Measurements from ENCODE around the gene ATP13A1.
"Not testable (repeated sequence)": the region's sequence is repeated elsewhere in the genome, so short reads cannot be mapped to it uniquely, and the experiment has no call there.

The ATP13A1 gene

DNA sequence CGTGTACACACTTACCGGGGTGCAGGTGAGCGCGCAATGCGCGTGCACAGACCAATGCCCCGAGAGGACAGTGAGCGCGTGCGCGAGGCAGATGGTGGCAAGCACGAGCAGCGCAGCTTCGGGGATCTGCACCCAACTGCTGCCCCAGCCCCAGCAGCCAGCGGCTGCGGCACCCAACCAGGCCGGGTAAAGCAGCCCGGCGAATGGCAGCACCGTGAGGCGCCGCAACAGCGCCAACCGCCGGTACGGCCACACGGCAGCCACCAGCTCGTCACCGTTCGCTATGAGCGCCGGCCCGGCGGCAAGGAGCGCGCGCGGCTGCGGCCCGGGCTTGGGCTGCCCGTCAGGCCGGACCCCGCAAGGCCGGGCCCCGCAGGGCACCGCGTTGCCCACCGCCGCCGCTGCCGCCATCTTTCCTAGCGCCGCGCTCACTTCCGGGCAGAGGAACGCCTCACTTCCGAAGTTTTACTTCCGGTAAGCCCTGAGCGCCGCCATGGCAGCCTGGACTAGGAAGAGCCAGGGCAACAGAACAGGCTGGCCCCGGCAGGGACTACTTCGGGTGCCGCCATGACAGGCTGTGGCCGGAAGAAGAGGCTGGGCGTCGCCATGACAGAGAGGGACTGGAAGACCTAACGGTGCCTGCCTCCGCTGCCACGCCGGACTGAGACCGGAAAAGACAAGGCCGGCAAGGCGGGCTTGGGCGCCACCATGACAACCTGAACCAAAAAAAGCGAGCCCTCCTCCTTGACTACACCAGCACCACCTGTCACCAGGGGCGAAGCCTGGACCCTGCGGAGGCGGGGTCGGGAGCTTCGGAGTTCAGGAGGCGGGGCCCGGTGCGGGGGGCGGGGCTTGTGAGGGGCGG, at the start of gene ATP13A1:
Gene ATP13A1, minus strand, starts transcription at position 421 of the 865 bp plus-strand sequence. Its CDS starts 10 bp downstream, at position 411.
- DNase-seq, result peak; percentile 95

DNA sequence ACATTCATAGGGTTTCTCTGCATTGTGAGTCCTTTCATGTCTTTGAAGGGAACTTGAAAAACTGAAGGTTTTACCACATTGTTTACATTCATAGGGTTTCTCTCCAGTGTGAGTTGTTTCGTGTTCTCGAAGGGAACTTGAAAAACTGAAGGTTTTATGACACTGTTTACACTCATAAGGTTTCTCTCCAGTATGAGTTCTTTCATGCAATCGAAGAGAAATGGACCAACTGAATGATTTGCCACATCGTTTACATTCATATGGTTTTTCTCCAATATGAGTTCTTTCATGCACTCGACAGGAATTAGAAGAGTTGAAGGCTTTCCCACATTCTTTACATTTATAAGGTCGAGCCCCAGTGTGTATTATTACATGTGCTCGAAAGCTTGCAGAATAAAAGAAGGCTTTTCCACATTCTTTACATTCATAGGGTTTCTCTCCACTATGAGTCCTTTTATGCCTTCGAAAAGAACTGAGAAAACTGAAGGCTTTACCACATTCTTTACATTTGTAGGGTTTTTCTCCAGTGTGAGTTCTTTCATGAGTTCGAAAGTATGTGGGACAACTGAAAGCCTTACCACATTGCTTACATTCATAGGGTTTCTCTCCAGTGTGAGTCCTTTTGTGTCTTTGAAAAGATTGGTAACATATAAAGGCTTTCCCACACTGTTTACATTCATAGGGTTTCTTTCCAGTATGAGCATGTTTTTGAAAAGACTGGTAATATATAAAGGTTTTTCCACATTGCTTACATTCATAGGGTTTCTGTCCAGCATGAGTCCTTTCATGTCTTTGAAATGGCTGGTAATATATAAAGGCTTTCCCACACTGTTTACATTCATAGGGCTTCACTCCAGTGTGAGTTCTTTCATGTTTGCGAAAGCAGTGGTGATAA, 48.7 kb upstream of the ATP13A1 start:
- no peak for DNase-seq

DNA sequence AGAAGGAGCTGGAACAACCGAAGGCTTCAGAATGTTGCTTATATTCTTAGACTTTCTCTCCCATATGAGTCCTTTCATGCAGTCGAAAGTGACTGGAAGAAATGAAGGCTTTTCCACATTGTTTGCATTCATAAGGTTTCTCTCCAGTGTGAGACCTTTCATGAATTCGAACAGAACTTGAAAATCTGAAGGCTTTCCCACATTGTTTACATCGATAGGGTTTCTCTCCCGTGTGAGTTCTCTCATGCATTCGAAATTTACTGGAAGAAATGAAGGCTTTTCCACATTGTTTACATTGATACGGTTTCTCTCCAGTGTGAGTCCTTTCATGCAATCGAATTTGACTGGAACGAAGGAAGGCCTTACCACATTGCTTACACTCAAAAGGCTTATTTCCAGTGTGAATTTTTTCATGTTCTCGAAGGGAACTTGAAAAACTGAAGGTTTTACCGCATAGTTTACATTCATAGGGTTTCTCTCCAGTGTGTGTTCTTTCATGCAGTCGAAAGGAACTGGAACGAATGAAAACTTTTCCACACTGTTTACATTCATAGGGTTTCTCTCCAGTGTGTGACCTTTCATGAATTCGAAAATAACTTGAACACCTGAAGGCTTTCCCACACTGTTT, 47.9 kb upstream of the ATP13A1 start:
- no peak for DNase-seq

DNA sequence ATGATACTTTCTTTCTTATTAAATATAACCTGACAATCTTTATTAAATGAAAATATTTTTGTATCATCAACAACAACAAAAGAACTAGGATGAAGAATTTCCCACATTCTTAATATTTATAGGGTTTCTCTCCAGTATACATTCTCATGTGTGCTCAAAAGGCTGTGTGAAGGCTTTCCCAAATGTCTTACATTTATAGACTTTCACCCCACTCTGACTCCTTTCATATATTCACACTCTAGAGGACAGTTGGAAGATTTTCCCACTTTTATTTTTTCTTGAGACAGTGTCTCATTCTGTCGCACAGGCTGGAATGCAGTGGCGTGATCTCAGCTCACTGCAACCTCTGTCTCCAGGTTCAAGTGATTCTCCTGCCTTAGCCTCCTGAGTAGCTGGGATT, 47.0 kb upstream of the ATP13A1 start:
- no peak for DNase-seq

DNA sequence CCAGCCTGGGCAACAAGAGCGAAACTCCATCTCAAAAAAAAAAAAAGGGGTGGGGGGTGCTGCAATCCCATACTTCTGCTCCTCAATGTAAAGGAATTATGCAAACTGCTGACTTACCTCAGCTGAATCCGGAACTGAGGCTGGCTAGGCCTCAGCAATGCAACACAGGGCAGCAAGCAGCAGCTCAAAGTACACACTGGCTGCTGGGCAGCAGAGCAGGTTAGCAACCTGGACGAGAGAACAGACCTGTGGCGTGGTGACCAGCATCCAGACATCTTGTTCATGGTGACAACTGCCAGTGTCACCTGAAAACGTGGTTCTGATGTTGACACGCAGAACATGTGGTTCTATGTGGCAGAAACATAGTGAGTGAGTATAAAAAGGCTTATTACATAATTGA, 41.4 kb upstream of the ATP13A1 start:
- DNase-seq, result no peak

DNA sequence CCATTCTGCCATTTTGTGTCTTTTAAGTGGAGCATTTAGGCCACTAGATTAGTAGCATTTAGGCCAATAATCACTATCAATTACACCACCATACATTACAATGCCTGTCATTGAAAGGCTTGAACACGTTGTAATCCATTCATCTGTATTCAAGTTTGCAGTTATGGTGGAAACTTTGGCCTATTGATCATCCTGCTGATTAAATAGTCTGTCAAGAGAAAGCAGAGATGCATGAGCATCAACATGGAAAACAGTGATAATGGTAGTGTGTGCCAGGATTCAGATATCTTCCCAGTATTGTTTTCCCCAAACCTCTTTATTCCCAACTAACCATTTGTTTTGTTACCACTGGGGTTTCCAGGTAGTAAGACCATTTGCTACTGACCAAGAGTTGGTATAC, 37.0 kb upstream of the ATP13A1 start:
- not testable (repeated sequence) for DNase-seq

DNA sequence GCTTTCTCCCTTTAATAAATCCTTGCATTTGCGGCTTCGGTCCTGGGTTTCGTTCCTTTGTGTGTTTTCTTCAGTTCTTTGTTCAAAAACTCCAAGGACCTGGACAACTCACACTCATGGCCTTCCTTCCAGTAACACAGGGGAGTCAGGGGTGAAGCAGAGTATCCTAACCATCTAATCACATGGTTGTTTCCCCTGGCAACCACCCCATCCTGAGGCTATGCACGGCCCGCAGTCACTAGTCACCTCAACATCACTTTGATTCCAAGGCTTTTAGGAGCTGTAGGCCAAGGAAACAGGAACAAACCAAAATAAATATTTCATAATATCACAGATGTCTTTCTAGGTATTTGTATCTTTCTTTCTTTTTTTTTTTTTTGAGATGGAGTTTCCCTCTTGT, 34.1 kb upstream of the ATP13A1 start:
- DNase-seq, result no peak

DNA sequence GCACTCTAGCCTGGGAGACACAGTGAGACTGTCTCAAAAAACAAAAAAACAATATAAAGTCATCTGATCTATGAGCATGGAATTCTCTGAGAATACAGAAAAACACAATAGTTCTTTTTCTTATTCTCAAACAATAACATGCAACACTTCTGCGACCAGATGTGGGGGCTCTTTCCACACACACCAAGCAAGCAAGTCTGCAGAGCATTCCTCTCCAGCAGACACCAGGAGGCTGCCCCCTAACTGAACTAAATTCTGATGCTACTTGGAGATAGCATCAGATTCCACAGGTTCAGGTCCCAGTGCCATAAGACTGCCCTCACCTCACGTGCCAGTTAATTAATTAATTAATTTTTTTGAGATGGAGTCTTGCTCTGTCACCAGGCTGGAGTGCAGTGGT, 32.9 kb upstream of the ATP13A1 start:
- DNase-seq, result no peak

DNA sequence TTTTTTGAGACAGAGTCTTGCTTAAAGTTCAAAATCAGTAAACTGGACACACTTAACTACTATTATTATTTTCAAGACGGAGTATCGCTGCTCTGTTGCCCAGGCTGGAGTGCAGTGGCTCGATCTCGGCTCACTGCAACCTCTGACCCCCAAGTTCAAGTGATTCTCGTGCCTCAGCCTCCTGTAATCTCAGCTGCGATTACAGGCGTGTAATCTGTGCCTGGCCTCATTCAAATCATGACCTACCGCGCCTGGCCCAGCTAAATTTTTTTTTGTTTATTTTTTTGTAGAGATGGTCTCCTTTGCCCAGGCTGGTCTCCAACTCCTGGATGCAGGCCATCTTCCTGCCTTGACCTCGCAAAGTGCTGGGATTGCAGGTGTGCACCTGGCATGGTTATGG, 28.2 kb upstream of the ATP13A1 start:
- DNase-seq, result no peak

DNA sequence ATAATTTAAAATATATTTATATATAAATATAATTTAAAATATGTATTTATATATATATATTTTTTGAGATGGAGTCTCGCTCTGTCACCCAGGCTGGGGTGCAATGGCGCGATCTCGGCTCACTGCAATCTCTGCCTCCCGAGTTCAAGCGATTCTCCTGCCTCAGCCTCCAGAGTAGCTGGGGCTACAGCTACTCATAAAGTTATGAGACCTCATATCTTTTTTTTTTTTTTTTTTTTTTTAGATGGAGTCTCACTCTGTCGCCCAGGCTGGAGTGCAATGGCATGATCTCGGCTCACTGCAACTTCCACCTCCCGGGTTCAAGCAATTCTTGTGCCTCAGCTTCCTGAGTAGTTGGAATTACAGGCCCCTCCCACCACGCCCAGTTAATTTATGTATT, 25.5 kb upstream of the ATP13A1 start:
- not testable (repeated sequence) for DNase-seq

DNA sequence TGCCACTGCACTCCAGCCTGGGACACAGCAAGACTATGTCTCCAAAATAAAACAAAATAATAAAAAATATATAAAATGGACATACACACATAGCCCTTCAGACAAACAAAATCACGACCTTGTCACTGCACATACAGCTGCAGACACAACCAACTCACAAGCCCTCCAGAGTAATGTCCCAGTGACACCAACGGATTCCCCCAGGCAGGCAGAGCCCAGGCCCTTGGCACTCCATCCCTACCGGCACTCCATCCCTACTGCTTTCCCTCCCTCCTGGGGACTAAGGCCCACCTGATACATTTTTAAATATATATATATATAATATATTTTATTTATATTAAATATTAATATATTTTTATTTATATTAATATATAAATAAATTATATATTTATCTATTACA, 23.6 kb upstream of the ATP13A1 start:
- no peak for DNase-seq

DNA sequence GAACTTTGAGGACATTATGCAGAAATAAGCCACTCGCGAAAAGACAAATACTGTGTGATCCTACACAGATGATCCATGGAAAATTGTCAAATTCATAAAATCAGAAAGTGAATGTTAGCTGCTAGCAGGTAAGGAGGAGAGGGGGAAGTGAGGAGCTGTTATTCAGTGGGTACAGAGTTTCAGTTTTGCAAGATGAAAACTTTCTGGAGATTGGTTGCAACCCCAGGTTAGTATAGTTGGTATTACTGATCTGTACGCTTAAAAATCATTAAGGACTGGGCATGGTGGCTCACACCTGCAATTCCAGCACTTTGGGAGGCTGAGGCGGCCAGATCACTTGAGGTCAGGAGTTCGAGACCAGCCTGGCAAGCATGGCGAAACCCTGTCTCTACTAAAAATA, 23.1 kb upstream of the ATP13A1 start:
- no peak for DNase-seq

DNA sequence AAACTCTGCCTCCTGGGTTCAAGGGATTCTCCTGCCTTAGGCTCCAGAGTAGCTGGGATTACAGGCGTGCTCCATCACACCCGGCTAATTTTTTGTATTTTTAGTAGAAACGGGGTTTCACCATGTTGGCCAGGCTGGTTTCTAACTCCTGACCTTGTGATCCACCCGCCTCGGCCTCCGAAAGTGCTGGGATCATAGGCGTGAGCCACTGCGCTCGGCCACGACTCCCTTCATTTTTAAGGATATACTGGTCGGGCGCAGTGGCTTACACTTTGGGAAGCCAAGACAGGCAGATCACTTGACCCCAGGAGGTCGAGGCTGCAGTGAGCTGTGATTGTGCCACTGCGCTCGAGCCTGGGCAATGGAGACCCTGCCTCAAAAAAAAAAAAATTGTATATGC, 22.6 kb upstream of the ATP13A1 start:
- not testable (repeated sequence) for DNase-seq

DNA sequence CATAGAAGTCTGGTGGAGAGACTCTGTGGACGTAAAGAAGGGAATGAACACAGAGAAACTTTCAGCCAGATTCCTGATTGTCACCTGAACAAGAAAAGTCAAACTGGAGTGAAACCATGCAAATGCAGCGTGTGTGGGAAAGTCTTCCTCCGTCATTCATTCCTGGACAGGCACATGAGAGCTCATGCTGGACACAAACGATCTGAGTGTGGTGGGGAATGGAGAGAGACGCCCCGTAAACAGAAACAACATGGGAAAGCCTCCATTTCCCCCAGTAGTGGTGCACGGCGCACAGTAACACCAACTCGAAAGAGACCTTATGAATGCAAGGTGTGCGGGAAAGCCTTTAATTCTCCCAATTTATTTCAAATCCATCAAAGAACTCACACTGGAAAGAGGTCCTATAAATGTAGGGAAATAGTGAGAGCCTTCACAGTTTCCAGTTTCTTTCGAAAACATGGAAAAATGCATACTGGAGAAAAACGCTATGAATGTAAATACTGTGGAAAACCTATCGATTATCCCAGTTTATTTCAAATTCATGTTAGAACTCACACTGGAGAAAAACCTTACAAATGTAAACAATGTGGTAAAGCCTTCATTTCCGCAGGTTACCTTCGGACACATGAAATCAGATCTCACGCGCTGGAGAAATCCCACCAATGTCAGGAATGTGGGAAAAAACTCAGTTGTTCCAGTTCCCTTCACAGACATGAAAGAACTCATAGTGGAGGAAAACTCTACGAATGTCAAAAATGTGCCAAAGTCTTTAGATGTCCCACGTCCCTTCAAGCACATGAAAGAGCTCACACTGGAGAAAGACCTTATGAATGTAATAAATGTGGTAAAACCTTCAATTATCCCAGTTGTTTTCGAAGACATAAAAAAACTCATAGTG, 15.9 kb upstream of the ATP13A1 start:
- no peak for DNase-seq

DNA sequence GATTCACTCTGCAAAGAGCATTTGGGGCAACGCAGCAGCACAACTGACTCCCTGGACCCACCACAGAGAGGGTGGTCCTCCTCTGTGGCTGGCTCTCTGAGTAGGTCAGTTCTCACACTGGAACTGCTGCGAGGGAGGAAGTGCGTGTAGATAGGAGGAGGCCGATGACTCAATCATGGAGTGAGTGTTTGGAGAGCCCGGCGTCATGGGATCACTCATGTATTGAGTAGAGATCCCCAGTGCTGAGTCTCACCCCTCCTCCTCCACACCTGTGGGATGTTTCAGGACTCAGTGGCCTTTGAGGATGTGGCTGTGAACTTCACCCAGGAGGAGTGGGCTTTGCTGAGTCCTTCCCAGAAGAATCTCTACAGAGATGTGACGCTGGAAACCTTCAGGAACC, 14.1 kb upstream of the ATP13A1 start:
- no peak for DNase-seq

DNA sequence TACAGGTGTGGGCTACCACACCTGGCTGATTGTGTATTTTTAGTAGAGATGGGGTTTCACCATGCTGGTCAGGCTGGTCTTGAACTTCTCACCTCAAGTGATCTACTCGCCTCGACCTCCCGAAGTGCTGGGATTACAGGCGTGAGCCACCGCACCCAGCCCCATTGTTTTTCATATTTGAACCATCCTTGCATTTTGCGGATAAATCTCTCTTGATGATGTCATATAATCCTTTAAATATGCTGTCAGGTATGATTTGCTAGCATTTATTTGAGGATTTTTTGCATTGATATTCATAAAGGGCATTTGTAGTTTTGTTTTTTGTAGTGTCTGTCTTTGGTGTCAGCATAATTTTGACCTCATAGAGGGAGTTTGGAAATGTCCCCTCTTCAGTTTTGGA, 10.8 kb upstream of the ATP13A1 start:
- no peak for DNase-seq

DNA sequence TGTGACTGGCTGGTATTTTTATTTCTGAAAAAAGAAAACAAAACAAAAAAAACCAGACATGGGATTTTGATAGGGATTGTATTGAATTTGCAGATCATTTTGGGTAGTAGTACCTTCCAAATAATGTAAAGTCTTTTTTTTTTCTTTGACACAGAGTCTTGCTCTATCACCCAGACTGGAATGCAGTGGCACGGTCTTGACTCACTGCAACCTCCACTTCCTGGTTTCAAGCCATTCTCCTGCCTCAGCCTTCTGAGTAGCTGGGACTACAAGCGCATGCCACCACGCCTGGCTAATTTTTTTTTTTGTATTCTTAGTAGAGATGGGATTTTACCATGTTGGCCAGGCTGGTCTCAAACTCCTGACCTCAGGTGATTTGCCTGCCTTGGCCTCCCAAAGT, 9.3 kb upstream of the ATP13A1 start:
- DNase-seq, result no peak

DNA sequence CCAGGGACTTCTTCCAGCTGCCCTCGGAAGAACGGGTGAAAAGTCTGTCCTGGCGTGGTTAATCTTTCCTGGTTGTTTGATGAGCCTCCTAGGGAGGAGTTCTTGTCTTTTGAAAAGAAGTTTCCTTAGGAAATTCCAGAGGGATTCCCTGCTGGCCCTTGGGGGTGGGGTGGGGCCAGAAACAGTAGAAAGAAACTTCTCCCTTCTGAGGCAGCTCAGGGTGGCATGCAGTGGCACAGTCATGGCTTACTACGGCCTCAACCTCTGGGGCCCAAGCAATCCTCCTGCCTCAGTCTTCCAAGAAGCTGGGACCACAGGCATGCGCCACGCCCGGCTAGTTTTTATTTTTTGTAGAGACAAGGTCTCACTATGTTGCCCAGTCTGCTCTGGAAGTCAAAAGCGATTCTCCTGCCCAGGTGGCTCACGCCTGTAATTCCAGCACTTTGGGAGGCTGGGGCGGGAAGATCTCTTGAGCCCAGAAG, 6.6 kb upstream of the ATP13A1 start:
- DNase-seq, result no peak

DNA sequence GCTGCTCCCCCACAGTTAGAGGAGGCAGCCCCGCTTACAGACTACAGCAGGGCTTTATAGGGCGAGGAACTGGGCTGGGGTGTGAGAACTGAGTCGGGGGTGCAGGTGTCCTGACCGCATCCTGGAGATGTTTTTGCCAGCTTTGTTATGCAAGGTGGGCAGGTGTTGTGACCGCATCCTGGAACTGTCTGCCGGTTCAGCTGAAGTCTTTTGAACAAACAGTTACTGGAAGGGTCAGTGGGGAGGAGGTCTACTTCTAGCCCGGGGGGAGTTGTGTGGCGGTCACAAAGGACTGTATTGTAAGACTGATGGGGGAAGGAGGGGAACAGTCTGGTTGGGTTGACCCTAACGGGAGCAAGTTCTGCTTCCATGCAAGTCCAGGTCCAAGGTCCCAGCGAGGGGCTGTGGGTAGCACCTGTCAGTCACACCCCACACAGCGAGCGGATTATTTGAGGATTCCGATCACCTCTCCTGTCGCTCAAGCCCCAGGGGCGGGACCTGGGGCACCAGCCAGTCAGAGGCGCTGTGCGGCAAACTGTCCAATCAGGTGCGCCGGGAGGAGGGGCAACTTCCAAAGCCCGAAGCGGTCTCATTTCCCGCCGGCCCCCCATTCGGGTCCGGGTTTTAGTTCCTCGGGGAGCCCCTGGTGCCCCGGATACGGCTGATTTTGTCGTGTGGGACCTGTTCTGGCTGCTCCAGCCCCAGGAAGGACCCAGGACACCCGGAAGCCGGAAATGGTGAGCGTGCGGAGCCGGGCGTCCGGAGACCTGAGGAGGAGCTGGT, 4.9 kb upstream of the ATP13A1 start, which contains the start of gene ZNF101:
Gene ZNF101, plus strand, starts transcription at position 610 of the 783 bp plus-strand sequence. Its CDS starts 125 bp downstream, at position 735.
- peak; percentile 90 to 94 for DNase-seq

DNA sequence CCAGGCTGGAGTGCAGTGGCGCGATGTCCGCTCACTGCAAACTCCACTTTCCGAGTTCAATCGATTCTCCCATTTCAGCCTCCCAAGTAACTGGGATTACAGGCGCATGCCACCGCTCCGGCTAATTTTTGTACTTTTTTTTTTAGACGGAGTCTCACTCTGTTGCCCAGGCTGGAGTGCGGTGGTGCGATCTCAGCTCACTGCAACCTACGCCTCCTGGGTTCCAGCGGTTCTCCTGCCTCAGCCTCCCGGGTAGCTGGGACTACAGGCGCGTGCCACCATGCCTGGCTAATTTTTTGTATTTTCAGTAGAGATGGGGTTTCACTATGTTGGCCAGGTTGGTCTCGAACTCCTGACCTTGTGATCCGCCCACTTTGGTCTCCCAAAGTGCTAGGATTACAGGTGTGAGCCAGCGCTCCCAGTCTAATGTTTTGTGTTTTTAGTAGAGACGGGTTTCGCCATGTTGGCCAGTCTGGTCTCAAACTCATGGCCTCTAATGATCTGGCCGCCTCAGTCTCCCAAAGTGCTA, 2.0 kb upstream of the ATP13A1 start:
- DNase-seq, result not testable (repeated sequence)

DNA sequence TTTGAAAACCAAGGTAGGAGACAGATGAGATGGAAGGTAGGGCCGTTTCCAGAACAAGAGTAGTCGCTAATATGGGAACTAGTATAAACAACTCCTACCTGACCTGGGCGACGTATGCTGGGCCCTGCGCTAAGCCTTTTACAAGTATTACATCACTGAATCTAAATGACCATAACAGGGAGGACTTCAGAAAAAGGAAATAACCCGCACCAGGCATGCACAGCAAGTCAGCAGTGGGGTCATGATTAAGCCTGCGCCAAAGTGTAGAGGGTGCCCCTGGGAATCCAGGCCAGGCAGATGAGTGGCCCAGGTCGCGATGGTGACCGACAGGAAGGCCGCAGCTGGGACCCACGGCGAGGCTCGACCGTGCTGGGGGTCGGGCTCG, 613 bp downstream of the ATP13A1 start:
- DNase-seq, result no peak

All from NCI-H2081 (cell line).